Measurements from ENCODE around the gene PLPP6.
"Not testable (repeated sequence)": the region's sequence is repeated elsewhere in the genome, so short reads cannot be mapped to it uniquely, and the experiment has no call there.

PLPP6 gene

GRCh38 chr9:4662108-4662988 is at the start of gene PLPP6:
Gene PLPP6 (plus strand): TSS chr9:4662294. CDS start chr9:4662376, 82 bp downstream.
- DNase-seq (ENCODE audit: low spot score), result peak; percentile 72

- DNase-seq (ENCODE audit: low spot score), result no peak
Measured at GRCh38 chr9:4614627-4615026, 47.5 kb upstream of the PLPP6 start.

GRCh38 chr9:4615251-4615650 is 46.8 kb upstream of the PLPP6 start:
- DNase-seq (ENCODE audit: low spot score), result no peak

- no peak for DNase-seq (ENCODE audit: low spot score)
Measured at GRCh38 chr9:4615778-4616177, 46.3 kb upstream of the PLPP6 start.

GRCh38 chr9:4617752-4618151 is 44.3 kb upstream of the PLPP6 start:
- DNase-seq (ENCODE audit: low spot score), result no peak

- DNase-seq (ENCODE audit: low spot score), result no peak
Measured at GRCh38 chr9:4618700-4619099, 43.4 kb upstream of the PLPP6 start.

GRCh38 chr9:4620057-4620765 is 41.9 kb upstream of the PLPP6 start:
- no peak for DNase-seq (ENCODE audit: low spot score)

GRCh38 chr9:4620881-4621555 is 41.1 kb upstream of the PLPP6 start:
- DNase-seq (ENCODE audit: low spot score), result no peak

- no peak for DNase-seq (ENCODE audit: low spot score)
Measured at GRCh38 chr9:4622016-4622415, 40.1 kb upstream of the PLPP6 start.

GRCh38 chr9:4630836-4631235 is 31.3 kb upstream of the PLPP6 start:
- DNase-seq (ENCODE audit: low spot score), result no peak

- DNase-seq (ENCODE audit: low spot score), result no peak
Measured at GRCh38 chr9:4638968-4639367, 23.1 kb upstream of the PLPP6 start.

GRCh38 chr9:4639420-4639819 is 22.7 kb upstream of the PLPP6 start:
- DNase-seq (ENCODE audit: low spot score), result no peak

GRCh38 chr9:4640027-4640426 is 22.1 kb upstream of the PLPP6 start:
- DNase-seq (ENCODE audit: low spot score), result no peak

GRCh38 chr9:4642351-4642750 is 19.7 kb upstream of the PLPP6 start:
- no peak for DNase-seq (ENCODE audit: low spot score)

GRCh38 chr9:4654084-4654483 is 8.0 kb upstream of the PLPP6 start:
- DNase-seq (ENCODE audit: low spot score), result no peak

GRCh38 chr9:4654538-4654937 is 7.6 kb upstream of the PLPP6 start:
- no peak for DNase-seq (ENCODE audit: low spot score)

- not testable (repeated sequence) for DNase-seq (ENCODE audit: low spot score)
Measured at GRCh38 chr9:4656196-4656595, 5.9 kb upstream of the PLPP6 start.

- no peak for DNase-seq (ENCODE audit: low spot score)
Measured at GRCh38 chr9:4656621-4657020, 5.5 kb upstream of the PLPP6 start.

- DNase-seq (ENCODE audit: low spot score), result peak; percentile 25
Measured at GRCh38 chr9:4657426-4658159, 4.5 kb upstream of the PLPP6 start.

GRCh38 chr9:4660665-4661064 is 1.4 kb upstream of the PLPP6 start:
- DNase-seq (ENCODE audit: low spot score), result not testable (repeated sequence)

GRCh38 chr9:4661165-4661564 is 929 bp upstream of the PLPP6 start:
- DNase-seq (ENCODE audit: low spot score), result no peak

GRCh38 chr9:4661611-4662010 is 483 bp upstream of the PLPP6 start:
- DNase-seq (ENCODE audit: low spot score), result no peak

All from HuH-7.5 (cell line).